HG03064 (cell line): ENCODE data around the gene AGRN.
"Not testable (repeated sequence)": the region's sequence is repeated elsewhere in the genome, so short reads cannot be mapped to it uniquely, and the experiment has no call there.

Experiments used
- ATAC-seq: cut with Tn5 transposase; IDR thresholded peaks from one replicate; pipeline ENCODE4 v1.9.1; 2021; ENCODE audit warnings: low read depth; ENCODE audit not compliant: unreplicated experiment

The AGRN gene

DNA sequence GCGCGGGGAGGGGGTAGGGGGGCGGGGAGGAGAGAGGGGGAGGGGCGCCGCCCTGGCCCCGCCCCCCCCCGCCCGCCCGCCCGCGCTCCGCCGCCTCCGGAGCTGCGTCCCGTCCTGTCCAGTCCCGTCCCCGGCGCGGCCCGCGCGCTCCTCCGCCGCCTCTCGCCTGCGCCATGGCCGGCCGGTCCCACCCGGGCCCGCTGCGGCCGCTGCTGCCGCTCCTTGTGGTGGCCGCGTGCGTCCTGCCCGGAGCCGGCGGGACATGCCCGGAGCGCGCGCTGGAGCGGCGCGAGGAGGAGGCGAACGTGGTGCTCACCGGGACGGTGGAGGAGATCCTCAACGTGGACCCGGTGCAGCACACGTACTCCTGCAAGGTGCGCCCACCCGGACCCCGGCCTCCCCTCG is at the start of gene AGRN:
TSS of gene AGRN (plus strand) at position 121 of the 405 bp plus-strand sequence. CDS start at position 174, 53 bp downstream.
- ATAC-seq: peak; percentile 32

DNA sequence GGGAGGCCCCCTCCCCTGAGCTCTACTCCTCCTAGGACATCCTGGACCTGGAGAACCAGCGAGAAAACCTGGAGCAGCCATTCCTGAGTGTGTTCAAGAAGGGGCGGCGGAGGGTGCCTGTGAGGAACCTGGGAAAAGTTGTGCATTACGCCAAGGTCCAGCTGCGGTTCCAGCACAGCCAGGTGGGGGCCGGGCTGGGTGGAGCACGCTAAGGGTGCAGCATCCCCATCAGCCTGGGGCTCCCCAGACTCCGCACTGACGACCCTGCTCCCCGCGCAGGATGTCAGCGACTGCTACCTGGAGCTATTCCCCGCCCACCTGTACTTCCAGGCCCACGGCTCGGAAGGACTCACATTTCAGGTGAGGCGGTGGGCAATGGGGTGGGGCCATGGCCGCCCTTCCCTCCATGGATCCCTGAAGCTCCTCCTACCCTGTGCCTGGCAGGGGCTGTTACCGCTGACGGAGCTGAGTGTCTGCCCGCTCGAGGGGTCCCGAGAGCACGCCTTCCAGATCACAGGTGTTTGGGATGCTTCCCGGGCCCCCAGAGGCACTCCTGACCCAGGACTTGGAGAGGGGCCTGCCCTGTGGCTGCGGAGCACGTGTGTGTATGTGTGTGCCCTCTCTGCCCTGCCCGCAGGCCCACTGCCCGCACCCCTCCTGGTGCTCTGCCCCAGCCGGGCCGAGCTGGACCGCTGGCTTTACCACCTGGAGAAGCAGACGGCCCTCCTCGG is 49.5 kb upstream of the AGRN start:
- no peak for ATAC-seq

DNA sequence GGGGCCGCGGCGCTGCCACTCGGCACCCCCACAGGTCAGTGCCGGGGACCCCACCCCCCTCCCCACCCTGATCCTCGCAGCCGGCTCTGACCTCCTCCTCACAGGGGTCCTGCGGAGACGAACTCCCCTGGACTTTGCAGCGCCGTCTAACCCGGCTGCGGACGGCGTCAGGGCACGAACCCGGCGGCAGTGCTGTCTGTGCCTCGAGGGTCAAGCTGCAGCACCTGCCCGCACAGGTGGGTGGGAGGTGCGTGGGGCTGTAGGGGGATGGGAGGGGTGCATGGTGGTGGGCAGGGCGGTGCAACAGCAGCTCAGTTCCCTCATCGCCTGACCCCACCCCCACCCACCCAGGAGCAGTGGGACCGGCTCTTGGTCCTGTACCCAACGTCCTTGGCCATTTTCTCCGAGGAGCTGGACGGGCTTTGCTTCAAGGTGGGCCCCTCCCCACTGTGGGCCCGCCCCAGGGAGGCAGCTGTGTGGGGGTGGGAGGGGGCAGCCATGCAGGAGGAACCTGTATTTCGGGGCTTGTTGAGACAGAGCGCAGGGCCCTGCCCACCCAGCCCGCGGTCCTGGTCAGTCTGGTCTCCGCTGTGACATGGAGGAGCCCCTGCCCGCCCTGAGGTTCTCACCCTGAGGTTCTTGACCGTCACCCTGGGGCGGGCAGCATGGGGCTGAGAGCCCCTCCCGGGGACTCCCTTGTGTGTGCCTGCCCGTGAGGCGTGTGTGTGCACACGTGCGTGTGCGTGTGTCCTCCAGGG is 48.8 kb upstream of the AGRN start:
- ATAC-seq: no peak

DNA sequence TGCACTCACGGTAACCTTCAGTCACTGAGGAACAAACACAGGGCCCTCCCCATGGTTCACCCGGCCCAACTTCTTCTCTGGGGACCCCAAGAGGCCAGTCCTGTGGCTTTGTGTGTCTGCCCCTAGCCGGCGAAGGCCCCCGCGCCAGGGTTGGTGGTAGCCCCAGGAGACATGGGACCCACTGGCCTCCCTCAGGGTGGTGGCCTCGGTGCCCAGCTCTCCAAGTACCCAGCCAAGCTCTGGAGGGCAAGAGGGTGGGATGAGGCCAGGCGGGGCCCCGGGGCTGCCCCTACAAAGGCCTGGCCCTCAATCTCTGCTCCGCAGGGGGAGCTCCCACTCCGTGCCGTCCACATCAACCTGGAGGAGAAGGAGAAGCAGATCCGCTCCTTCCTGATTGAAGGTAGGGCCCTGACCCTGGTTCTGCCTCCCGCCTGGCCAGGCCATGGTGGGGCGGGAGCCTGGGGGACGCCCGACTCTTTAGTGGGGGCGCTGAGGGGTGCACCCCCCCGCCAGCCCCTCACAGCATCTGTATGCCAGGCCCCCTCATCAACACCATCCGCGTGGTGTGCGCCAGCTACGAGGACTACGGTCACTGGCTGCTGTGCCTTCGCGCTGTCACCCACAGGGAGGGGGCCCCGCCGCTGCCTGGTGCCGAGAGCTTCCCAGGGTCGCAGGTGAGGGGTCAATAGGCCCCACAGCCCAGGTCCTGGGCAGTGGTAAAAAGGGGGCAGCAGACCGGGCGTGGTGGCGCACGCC is 48.0 kb upstream of the AGRN start:
- no peak for ATAC-seq

GRCh38 chr1:972726-973458 is 47.0 kb upstream of the AGRN start:
- ATAC-seq: no peak

DNA sequence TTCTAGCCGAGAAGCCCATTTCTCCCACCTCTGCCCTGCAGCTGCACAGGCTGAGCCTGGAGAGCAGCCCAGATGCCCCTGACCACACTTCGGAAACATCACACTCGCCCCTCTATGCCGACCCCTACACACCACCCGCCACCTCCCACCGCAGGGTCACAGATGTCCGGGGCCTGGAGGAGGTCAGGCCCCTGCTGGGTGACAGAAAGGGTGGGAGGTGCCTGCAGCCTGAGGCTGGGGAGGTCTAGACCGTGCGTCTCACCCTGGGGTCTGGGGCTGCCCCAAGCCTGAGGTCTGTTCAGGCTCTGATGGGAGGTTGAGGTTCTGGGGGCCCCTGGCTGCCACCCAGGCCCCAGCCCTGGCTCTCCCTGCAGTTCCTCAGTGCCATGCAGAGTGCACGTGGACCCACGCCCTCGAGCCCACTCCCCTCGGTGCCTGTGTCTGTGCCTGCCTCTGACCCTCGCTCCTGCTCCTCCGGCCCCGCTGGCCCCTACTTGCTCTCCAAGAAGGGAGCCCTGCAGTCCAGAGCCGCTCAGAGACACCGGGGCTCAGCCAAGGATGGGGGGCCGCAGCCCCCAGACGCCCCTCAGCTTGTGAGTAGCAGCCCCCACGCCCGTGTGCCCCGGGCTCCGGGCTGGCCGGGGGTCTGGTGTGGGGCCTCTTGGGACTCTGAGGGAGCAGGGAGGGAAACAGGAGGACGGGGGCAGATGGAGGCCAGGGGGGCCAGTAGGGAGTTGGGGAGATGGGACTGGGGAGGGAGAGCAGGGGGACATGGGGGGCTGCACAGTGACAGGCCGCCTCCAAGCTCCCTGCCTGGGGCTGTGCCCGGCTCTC is 46.2 kb upstream of the AGRN start:
- ATAC-seq: no peak

DNA sequence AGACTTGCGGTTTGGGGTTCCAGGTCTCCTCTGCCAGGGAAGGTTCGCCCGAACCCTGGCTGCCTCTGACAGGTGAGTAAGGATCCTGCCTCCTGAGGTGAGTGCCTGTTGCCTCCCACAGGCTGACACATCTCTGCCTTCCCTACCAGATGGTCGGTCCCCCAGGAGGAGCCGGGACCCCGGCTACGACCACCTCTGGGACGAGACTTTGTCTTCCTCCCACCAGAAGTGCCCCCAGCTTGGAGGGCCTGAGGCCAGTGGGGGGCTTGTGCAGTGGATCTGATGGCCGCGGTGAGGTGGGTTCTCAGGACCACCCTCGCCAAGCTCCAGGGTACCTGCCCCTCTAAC is 45.7 kb upstream of the AGRN start:
- ATAC-seq: no peak

DNA sequence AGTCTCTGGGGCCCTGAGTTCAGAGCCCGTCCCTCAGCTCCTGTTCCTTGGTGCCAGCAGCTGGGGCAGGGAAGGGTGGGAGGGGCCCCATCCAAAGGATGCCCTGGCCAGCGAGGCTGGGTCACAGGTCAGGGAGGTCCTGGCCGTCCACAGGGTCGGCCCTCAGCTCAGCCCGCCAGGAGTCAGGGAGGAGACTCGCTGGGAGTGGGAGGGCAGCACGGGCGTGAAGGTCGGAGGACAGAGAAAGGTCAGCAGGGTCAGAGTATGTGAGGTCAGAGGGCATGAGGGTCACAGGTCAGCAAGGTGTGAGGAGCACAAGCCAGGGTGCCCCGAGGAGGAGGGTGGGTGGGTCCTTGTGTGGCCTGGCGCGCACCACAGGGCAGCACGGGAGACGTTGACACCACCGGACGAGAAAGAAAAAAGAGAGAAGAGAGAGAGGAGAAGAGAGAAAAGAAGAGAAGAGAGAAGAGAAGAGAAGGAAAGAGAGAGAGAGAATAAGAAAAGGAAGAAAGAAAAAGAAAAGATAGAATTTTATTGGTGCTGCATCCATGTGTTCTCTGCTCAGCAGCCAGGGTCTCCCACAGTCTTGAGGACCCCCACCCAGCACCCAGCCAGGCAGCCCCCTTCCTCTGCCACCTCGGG is 45.1 kb upstream of the AGRN start:
- no peak for ATAC-seq

DNA sequence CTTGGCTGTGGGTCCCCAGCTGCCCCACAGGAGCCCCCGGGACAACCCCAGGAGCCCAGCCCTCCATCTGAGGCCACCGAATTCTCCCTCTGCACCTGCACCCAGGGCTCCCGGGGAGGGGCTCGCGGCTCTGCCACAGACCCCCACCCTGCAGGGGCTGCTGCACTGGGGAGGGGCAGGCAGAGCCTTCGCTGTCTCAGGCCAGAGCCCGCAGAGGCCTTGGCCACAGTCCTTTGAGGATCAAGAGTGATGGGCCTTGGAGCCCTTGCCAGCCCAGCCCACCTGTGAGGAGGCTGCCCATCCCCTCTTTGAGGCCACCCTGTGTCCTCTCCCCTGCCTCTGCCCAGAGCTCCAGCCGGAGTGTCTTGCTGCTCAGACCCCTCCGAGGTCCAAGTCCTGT is 44.6 kb upstream of the AGRN start:
- ATAC-seq: no peak

- ATAC-seq: no peak
These were observed 43.8 kb upstream of the AGRN start for GRCh38 chr1:975896-976683.

DNA sequence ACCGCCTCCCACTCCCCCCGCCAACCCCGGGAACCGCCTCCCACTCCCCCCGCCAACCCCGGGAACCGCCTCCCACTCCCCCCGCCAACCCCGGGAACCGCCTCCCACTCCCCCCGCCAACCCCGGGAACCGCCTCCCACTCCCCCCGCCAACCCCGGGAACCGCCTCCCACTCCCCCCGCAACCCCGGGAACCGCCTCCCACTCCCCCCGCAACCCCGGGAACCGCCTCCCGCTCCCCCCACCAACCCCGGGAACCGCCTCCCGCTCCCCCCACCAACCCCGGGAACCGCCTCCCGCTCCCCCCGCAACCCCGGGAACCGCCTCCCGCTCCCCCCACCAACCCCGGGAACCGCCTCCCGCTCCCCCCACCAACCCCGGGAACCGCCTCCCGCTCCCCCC is 43.1 kb upstream of the AGRN start:
- ATAC-seq: not testable (repeated sequence)

- no peak for ATAC-seq
These were observed 41.7 kb upstream of the AGRN start for GRCh38 chr1:978069-978834.

DNA sequence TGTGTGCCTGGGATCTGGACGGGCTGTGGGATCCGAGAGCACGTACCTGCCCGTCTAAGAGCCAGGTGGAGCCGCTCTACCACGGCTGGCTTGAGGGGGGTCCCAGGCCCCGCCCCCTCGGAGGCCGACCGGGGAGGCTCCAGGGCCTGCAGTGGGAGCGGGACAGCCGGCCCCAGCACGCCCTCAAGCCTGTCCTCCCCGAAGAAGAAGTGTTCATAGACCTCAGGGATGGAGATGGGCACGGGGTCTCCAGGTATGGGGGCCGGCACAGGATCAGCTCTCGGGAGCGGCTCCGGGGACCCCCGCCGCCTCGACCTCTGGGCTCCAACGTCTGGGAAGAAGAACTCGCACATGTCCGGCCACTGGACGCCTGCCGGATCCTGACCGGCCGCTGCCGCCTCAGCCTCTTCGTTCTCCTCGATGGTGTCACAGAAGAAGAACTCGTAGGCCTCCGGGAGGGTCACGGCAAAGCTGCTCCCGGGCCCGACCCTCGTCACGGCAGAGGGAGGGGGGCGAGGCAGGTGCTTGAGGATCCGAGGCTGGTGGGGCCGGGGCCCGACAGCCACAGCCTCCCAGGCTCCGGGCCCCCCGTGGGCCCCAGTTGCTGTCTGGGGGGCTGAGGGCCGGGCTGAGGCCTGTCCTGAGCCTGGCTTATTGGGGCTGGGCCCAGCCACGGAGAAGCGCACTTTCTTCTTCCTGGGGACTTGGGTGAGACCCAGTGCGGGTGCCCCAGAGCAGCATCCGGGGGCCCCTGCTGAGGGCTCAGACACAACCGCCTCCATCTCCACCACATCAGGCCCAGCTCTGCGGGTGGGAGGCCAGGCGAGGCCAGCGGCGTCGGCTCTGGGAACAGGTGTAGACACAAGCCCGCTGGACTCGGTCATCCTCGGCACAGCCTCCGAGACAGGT is 40.8 kb upstream of the AGRN start:
- no peak for ATAC-seq

DNA sequence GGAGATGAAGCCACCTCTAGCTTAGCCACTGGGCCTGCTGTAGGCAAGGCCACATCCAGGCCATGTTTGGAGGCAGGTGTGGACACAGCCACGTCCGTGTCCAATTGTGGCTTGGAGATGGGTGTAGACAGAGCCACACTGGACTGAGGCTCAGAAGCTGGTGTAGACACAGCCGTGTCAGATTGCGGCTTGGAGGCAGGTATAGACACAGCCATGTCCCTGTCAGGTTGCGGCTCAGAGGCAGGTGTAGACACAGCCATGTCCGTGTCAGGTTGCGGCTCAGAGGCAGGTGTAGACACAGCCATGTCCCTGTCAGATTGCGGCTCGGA is 40.2 kb upstream of the AGRN start:
- ATAC-seq: no peak

GRCh38 chr1:980137-980571 is 39.8 kb upstream of the AGRN start:
- ATAC-seq: no peak

DNA sequence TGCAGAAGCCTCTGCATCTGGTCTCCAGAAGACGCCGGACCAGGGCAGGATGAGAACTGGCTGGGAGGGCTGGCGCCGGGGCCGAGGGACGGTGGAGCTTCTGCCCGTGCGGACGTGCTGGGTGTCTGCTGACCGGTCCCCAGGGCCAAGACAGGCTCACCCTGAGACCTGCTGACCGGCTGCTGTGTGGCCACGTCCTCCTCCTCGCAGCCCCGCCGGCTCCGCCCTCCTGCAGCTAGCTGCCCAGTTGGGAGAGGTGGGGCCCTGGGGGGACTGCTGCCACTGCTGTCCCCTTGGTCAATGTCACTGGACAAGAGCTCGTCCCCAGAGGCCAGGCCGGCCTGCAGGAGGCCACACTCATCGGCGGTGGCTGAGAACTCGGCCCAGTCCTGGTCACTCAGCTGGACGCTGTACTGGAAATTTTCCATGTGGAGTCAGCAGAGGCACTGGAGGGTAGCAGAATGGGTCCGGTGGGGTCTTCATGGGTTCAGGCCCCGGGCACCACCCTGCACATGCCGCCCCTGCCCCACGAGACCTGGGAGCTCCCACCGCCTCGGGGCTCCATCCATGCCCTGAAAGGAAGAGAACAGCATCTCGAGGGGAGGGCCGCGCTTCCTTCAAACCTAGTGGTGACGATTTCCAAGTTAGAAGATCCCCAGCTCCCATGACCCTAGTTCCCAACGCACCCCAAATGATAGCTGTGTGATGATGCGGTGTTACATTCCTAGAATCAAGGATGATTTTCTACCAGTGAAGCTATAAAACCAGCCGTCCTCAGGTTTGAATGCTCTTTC is 39.1 kb upstream of the AGRN start:
- no peak for ATAC-seq
